K562 (cell line): Measurements from ENCODE around the gene PLXNB2. TPM values are rescaled to one million over a fixed set of nuclear protein-coding genes. Genes with fewer than 3 reads are reported as not detected.

Source experiments
- ATAC-seq: fragments of 200-7000 bp; cut with Tn5 transposase; 3 replicates; pipeline ENCODE4 v1.9.1; 2020; ENCODE audit warnings: moderate library complexity
- BruUV-seq: library from RNA; stranded (reverse); fragments of 400-500 nt; replicated peaks from 2 replicates; lab custom pipeline; 2021; lab: Mats Ljungman, UMichigan
- CTCF ChIA-PET: fragments of 300-600 bp; formaldehyde crosslinking; extraction: SDS; loops from one replicate; lab custom pipeline; 2021; ENCODE audit warnings: low intra/inter-chr PET ratio; lab: Yijun Ruan, JAX
- POLR2A ChIA-PET: fragments of 300-600, 350-650 bp; sonication (Branson Sonifier 250); formaldehyde crosslinking; extraction: SDS; loops from one replicate; lab custom pipeline; 2021; ENCODE audit warnings: antibody characterized with exemption, inconsistent platforms; lab: Yijun Ruan, JAX
- DNase-seq, 4 experiments: peaks; one replicate each; pipeline versions ENCODE4 v3.0.0 to v3.0.0-alpha.2; 2011 to 2018; ENCODE audit warnings: low spot score in 3 of 4, mixed read lengths in 3 of 4; ENCODE audit errors: extremely low read depth in 1 of 4
- FAIRE-seq: peaks from 2 replicates; lab custom pipeline; 2011; peaks lifted over from hg19 to GRCh38; lab: Jason Lieb, UNC
- H2AFZ ChIP-seq: 2 replicates; pipeline ENCODE4 v1.6.0; 2011; ENCODE audit warnings: low read depth, low read length, control low read depth, inconsistent platforms
- H3K27ac ChIP-seq: fragments of 200-600 bp; 3 replicates; pipeline ENCODE4 v1.8.0; 2011; ENCODE audit warnings: low read depth, mild to moderate bottlenecking, control low read depth, inconsistent platforms, low read length, moderate library complexity, mixed read lengths; ENCODE audit errors: extremely low read depth
- H3K27me3 ChIP-seq, 2 experiments: fragments of 300-600 bp in 1 of 2; 2 replicates in 1 of 2; 3 replicates in 1 of 2; pipeline versions ENCODE4 v1.6.0 to v1.8.0; 2011; ENCODE audit warnings: inconsistent platforms in 2 of 2, low read length in 2 of 2, mild to moderate bottlenecking in 1 of 2, mixed read lengths in 1 of 2, moderate library complexity in 1 of 2; ENCODE audit not compliant: control insufficient read depth in 2 of 2, insufficient read depth in 2 of 2
- H3K36me3 ChIP-seq: fragments of 300-600 bp; 3 replicates; pipeline ENCODE4 v1.8.0; 2011; ENCODE audit warnings: mild to moderate bottlenecking, low read length, inconsistent platforms; ENCODE audit not compliant: control insufficient read depth, insufficient read depth
- H3K4me1 ChIP-seq, 2 experiments: fragments of 200-600 bp in 1 of 2; replicated peaks in 1 of 2; 2 replicates in 1 of 2; 3 replicates in 1 of 2; pipeline versions ENCODE4 v1.5.1 to v1.8.0; 2011; ENCODE audit warnings: inconsistent platforms in 2 of 2, low read length in 2 of 2, mild to moderate bottlenecking in 1 of 2, mixed read lengths in 1 of 2, moderate library complexity in 1 of 2; ENCODE audit not compliant: control insufficient read depth in 2 of 2, insufficient read depth in 2 of 2
- H3K4me2 ChIP-seq: 2 replicates; pipeline ENCODE4 v1.6.1; 2011; ENCODE audit warnings: low read length, control low read depth, inconsistent platforms, mixed read lengths; ENCODE audit not compliant: insufficient read depth
- H3K4me3 ChIP-seq: fragments of 200-600 bp; sonication (generic), shearing (Covaris generic); 2 replicates; pipeline ENCODE4 v1.5.1; 2016; ENCODE audit warnings: control low read depth, inconsistent platforms
- H3K79me2 ChIP-seq: fragments of 200-600 bp; 3 replicates; pipeline ENCODE4 v1.8.0; 2011; ENCODE audit warnings: low read length, inconsistent platforms; ENCODE audit not compliant: control insufficient read depth, insufficient read depth
- H3K9ac ChIP-seq, 2 experiments: 2 replicates each; pipeline versions ENCODE4 v1.6.0 to v1.6.1; 2011; ENCODE audit warnings: low read depth in 2 of 2, low read length in 2 of 2, control low read depth in 1 of 2, inconsistent platforms in 1 of 2, mild to moderate bottlenecking in 1 of 2, mixed read lengths in 1 of 2; ENCODE audit not compliant: insufficient read depth in 1 of 2
- H3K9me1 ChIP-seq: one replicate; pipeline ENCODE4 v1.6.0; 2011; ENCODE audit warnings: inconsistent platforms, mild to moderate bottlenecking, low read length, moderate library complexity; ENCODE audit not compliant: control insufficient read depth, insufficient read depth
- H3K9me3 ChIP-seq: replicated peaks from 2 replicates; pipeline ENCODE4 v1.5.1; 2011; ENCODE audit warnings: low read depth, low read length, inconsistent platforms; ENCODE audit not compliant: control insufficient read depth, insufficient read depth
- H4K20me1 ChIP-seq: replicated peaks from 2 replicates; pipeline ENCODE4 v1.6.1; 2011; ENCODE audit warnings: low read length, inconsistent platforms, mixed read lengths; ENCODE audit not compliant: control insufficient read depth, insufficient read depth
- MAFG ChIP-seq: fragments of 450-650 bp; conservative IDR thresholded peaks from 2 replicates; pipeline ENCODE4 v1.6.1; 2016; ENCODE audit warnings: missing genetic modification characterization, missing compliant biosample characterization
- POLR2G ChIP-seq: fragments of 200-400 bp; formaldehyde crosslinking; IDR thresholded peaks from 2 replicates; pipeline ENCODE4 v1.6.1; 2017; ENCODE audit warnings: low read depth, mild to moderate bottlenecking, antibody characterized with exemption, low read length, moderate library complexity
- ZBTB33 ChIP-seq: sonication (generic); formaldehyde crosslinking; IDR thresholded peaks from 2 replicates; pipeline ENCODE4 v1.8.1; 2023; ENCODE audit warnings: mild to moderate bottlenecking, missing genetic modification reagents
- WGBS: fragments of 100-300 bp; shearing (Covaris generic); methylation state at CpG from one replicate; pipeline ENCODE4 v1.1.6; 2016; ENCODE audit warnings: low coverage, mixed read lengths; ENCODE audit not compliant: insufficient coverage; ENCODE audit errors: missing lambda C conversion rate; 5-methylcytosine and 5-hydroxymethylcytosine counted together
- in situ Hi-C: fragments of 300-500 bp; cut with MboI; formaldehyde crosslinking; loops from 4 replicates; pipeline ENCODE4 v1.15.0; 2018; ENCODE audit warnings: inconsistent platforms, mixed read lengths
- intact Hi-C: fragments of 100-400 bp; cut with micrococcal nuclease; formaldehyde crosslinking; loops from 2 replicates; pipeline ENCODE4 v1.14.2; 2022
- polyA plus RNA-seq, 8 experiments: library from polyadenylated mRNA; depleted of rRNA in 4 of 8; stranded (reverse) in 5 of 8; unstranded in 3 of 8; fragments of >200 nt; fragmentation: Nextera tagmentation in 2 of 8; fragmentation: Illumina TruSeq in 1 of 8; extraction: Ambion mirVana in 2 of 8; extraction: Trizol in 1 of 8; gene quantifications; 2 replicates each; pipeline versions ENCODE4 v1.2.1 to v1.2.3, GENCODE V29; 2011 to 2014; ENCODE audit warnings: inconsistent platforms in 1 of 8, missing spikeins in 1 of 8
- total RNA-seq, 7 experiments: library from RNA; depleted of rRNA in 6 of 7; stranded (reverse); fragments of >200 nt in 6 of 7; fragmentation: Illumina TruSeq in 2 of 7; extraction: Trizol in 2 of 7; gene quantifications; 2 replicates each; pipeline versions ENCODE4 v1.2.1 to v1.2.3, GENCODE V29; 2011 to 2021; ENCODE audit warnings: low replicate concordance in 1 of 7

Gene PLXNB2
- total and polyA plus RNA-seq, 9 of the 15 experiments (the other 6 are each of a cell fraction or from before 2014, with no cell fraction given) = 0.15 to 45.1 (median 13.6) TPM

DNA sequence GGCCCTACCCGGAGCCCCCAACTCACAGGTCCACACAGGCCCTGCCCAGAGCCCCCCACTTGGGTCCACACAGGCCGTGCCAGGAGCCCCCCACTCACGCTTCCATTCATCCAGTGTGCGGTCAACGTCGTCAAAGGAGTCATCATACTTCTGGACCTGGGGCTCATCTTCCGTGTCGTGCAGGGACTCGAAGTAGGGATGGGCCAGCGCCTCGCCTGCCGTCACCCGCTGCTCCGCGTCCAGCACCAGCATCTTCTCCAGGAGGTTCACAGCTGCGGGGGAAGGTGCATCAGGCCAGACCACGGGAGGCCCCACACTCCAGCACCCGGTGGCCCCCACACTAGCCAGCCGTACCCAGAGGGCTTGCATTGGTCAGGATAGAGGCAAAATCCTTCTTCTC, 52.3 kb downstream of the PLXNB2 start:
- Histone ChIP-seq H3K36me3 (peaks cover 60% of the 10 kb centered on the region; the same call in 1 of the 3 replicates), H3K79me2 (peaks cover 25% of the 10 kb centered on the region), H3K4me2 (no peak overlapping the region), H2AFZ (no peak overlapping the region), H3K27me3 (no peaks in the 10 kb centered on the region), H3K9me1 (no peaks in the 10 kb centered on the region), H3K4me1 (peaks cover 0 to 93% of the 10 kb centered on the region in 2 experiments; a peak in 4 of 5 replicates), H3K9me3 (no peaks in the 10 kb centered on the region), H3K4me3 (no peak overlapping the region), H3K27ac (no peak overlapping the region), H3K9ac (no peak overlapping the region), H4K20me1 (no peaks in the 10 kb centered on the region)
- WGBS = 92% methylated on average over 14 of the region's 19 CpGs
- ATAC-seq = no peak
- BruUV-seq = no TSS peak
- no peak for TF ChIP-seq MAFG
- peak; percentile 4; the same call in 1 of the 2 replicates for TF ChIP-seq POLR2G
- TF ChIP-seq ZBTB33 (CRISPR knock-in tag) = peak; percentile 19; the same call in 1 of the 2 replicates
- intact Hi-C loops = no loop called here
- ChIA-PET POLR2A (no interaction called here), CTCF (no interaction called here)
- no peak for DNase-seq
- FAIRE-seq = no peak
- in situ Hi-C loops = no loop called here
